GM12878 (cell line): ENCODE results near the gene TARBP2. TPM values are rescaled to one million over a fixed set of nuclear protein-coding genes. Genes with fewer than 3 reads are reported as not detected.

Source experiments
- ATF3 ChIP-seq: IDR thresholded peaks from 2 replicates; pipeline ENCODE4 v1.6.1; 2011; ENCODE audit warnings: low read depth, mild to moderate bottlenecking, low read length, moderate library complexity, borderline replicate concordance; ENCODE audit errors: extremely low read depth
- BACH1 ChIP-seq: fragments of 450-650 bp; IDR thresholded peaks from 2 replicates; pipeline ENCODE4 v1.6.1; 2017; ENCODE audit warnings: mild to moderate bottlenecking, borderline replicate concordance
- E2F4 ChIP-seq: IDR thresholded peaks from 2 replicates; pipeline ENCODE4 v1.6.1; 2012; ENCODE audit warnings: low read depth, low read length, improper control_type of control experiment
- ETV6 ChIP-seq, 2 experiments: fragments of 450-650 bp in 1 of 2; IDR thresholded peaks in 1 of 2; conservative IDR thresholded peaks in 1 of 2; 2 replicates each; pipeline ENCODE4 v1.6.1; 2014; ENCODE audit warnings: antibody characterized with exemption in 1 of 2, borderline replicate concordance in 1 of 2, low read depth in 1 of 2, mild to moderate bottlenecking in 1 of 2, moderate library complexity in 1 of 2
- EZH2 ChIP-seq: IDR thresholded peaks from 2 replicates; pipeline ENCODE4 v1.6.1; 2012; ENCODE audit warnings: low read depth, mild to moderate bottlenecking, control low read depth, inconsistent platforms, low read length, borderline replicate concordance; ENCODE audit not compliant: control insufficient read depth
- GATAD2B ChIP-seq: fragments of 450-650 bp; conservative IDR thresholded peaks from 2 replicates; pipeline ENCODE4 v1.6.1; 2017; ENCODE audit warnings: low read depth, mild to moderate bottlenecking, moderate library complexity
- KAT2A ChIP-seq: conservative IDR thresholded peaks from 2 replicates; pipeline ENCODE4 v1.6.1; 2011; ENCODE audit warnings: low read depth, low read length; ENCODE audit not compliant: control insufficient read depth
- MYC ChIP-seq: IDR thresholded peaks from 2 replicates; pipeline ENCODE4 v1.6.1; 2011; ENCODE audit warnings: mild to moderate bottlenecking, low read length, moderate library complexity, inconsistent platforms; ENCODE audit not compliant: insufficient read depth, insufficient replicate concordance, insufficient read length, severe bottlenecking
- NFYA ChIP-seq: IDR thresholded peaks from 2 replicates; pipeline ENCODE4 v1.6.1; 2011; ENCODE audit warnings: low read depth, mild to moderate bottlenecking, low read length, improper control_type of control experiment, borderline replicate concordance
- NR2F1 ChIP-seq: fragments of 450-650 bp; conservative IDR thresholded peaks from 2 replicates; pipeline ENCODE4 v1.6.1; 2017; ENCODE audit warnings: mild to moderate bottlenecking
- POLR2A ChIP-seq: IDR thresholded peaks from 2 replicates; pipeline ENCODE4 v1.6.1; 2011; ENCODE audit warnings: low read depth, mild to moderate bottlenecking, low read length
- POLR2AphosphoS5 ChIP-seq: IDR thresholded peaks from 2 replicates; pipeline ENCODE4 v1.6.1; 2011; ENCODE audit warnings: mild to moderate bottlenecking, low read length, inconsistent platforms
- RAD51 ChIP-seq: fragments of 450-650 bp; IDR thresholded peaks from 2 replicates; pipeline ENCODE4 v1.6.1; 2016; ENCODE audit warnings: moderate library complexity, mild to moderate bottlenecking, inconsistent platforms
- RCOR1 ChIP-seq: conservative IDR thresholded peaks from 2 replicates; pipeline ENCODE4 v1.6.1; 2012; ENCODE audit warnings: low read depth, low read length, improper control_type of control experiment
- RUNX3 ChIP-seq: IDR thresholded peaks from 2 replicates; pipeline ENCODE4 v1.6.1; 2012; ENCODE audit warnings: low read length, inconsistent platforms
- SKIL ChIP-seq: fragments of 450-650 bp; IDR thresholded peaks from 2 replicates; pipeline ENCODE4 v1.6.1; 2017; ENCODE audit warnings: mild to moderate bottlenecking, low read depth, inconsistent platforms; ENCODE audit not compliant: poor library complexity, severe bottlenecking
- TAF1 ChIP-seq: IDR thresholded peaks from 2 replicates; pipeline ENCODE4 v1.6.1; 2011; ENCODE audit warnings: mild to moderate bottlenecking, low read depth, low read length, borderline replicate concordance
- TCF3 ChIP-seq: IDR thresholded peaks from 2 replicates; pipeline ENCODE4 v1.6.1; 2012; ENCODE audit warnings: low read depth, mild to moderate bottlenecking, low read length, borderline replicate concordance; ENCODE audit not compliant: insufficient read depth
- YY1 ChIP-seq: IDR thresholded peaks from 2 replicates; pipeline ENCODE4 v1.6.1; 2011; ENCODE audit warnings: low read depth, mild to moderate bottlenecking, low read length
- ZBTB4 ChIP-seq: fragments of 450-650 bp; formaldehyde crosslinking; IDR thresholded peaks from 2 replicates; pipeline ENCODE4 v1.4.0; 2022; ENCODE audit warnings: mild to moderate bottlenecking, moderate library complexity
- ZNF217 ChIP-seq: fragments of 450-650 bp; IDR thresholded peaks from 2 replicates; pipeline ENCODE4 v1.6.1; 2017; ENCODE audit warnings: antibody characterized with exemption, mild to moderate bottlenecking
- ZNF384 ChIP-seq: IDR thresholded peaks from 2 replicates; pipeline ENCODE4 v1.6.1; 2012; ENCODE audit warnings: low read depth, mild to moderate bottlenecking, low read length, improper control_type of control experiment, borderline replicate concordance
- ZZZ3 ChIP-seq: IDR thresholded peaks from 2 replicates; pipeline ENCODE4 v1.6.1; 2011; ENCODE audit warnings: low read depth; ENCODE audit not compliant: control insufficient read depth, insufficient read length
- polyA plus RNA-seq, 11 experiments: library from polyadenylated mRNA; depleted of rRNA in 4 of 11; unstranded in 6 of 11; stranded (reverse) in 5 of 11; fragments of >200 nt; fragmentation: Nextera tagmentation in 4 of 11; fragmentation: Illumina TruSeq in 1 of 11; extraction: Ambion mirVana in 4 of 11; extraction: Trizol in 1 of 11; gene quantifications; 1 replicate in 1 of 11; 2 replicates in 10 of 11; pipeline versions ENCODE4 v1.2.1 to v1.2.3, GENCODE V29; 2011 to 2016; ENCODE audit warnings: inconsistent platforms in 2 of 11, missing spikeins in 2 of 11, low read depth in 1 of 11
- total RNA-seq, 4 experiments: library from RNA; depleted of rRNA in 3 of 4; stranded (reverse); fragments of >200 nt in 3 of 4; fragmentation: Illumina TruSeq in 1 of 4; extraction: Trizol in 1 of 4; gene quantifications; 2 replicates each; pipeline versions ENCODE4 v1.2.1 to v1.2.3, GENCODE V29; 2013 to 2021

The TARBP2 gene
- total and polyA plus RNA-seq, 10 of the 15 experiments (the other 5 are each of a cell fraction or from before 2014, with no cell fraction given): 5.5 to 60.1 (median 36.8) TPM

GRCh38 chr12:53452159-53453077 lies 48.7 kb upstream of the TARBP2 start (continued):
- TF ChIP-seq MYC (peak; percentile 83), ATF3 (no peak), POLR2AphosphoS5 (peak; percentile 74), RAD51 (no peak), NFYA (no peak), YY1 (peak; percentile 78), BACH1 (no peak; the same call in 1 of the 2 replicates), ETV6 (conservative IDR thresholded peaks at IDR 0.05 in 1 of 2, IDR thresholded peaks at IDR 0.05 in 1 of 2; ENCODE audit: borderline replicate concordance in 1 of 2, low read depth in 1 of 2) (peak in 1 of 2 experiments; percentile 15; a peak in 1 of 4 replicates), EZH2 (no peak), RUNX3 (peak; percentile 37), E2F4 (no peak), ZNF217 (no peak), ZBTB4 (no peak), SKIL (no peak), KAT2A (no peak), ZZZ3 (no peak), NR2F1 (peak; percentile 57; the same call in 1 of the 2 replicates), RCOR1 (no peak), GATAD2B (peak; percentile 96), TAF1 (peak; percentile 22; the same call in 1 of the 2 replicates), ZNF384 (no peak; the same call in 1 of the 2 replicates), TCF3 (no peak), POLR2A (peak; percentile 95)
